Measurements from ENCODE around the gene PLEK.

The PLEK gene

DNA sequence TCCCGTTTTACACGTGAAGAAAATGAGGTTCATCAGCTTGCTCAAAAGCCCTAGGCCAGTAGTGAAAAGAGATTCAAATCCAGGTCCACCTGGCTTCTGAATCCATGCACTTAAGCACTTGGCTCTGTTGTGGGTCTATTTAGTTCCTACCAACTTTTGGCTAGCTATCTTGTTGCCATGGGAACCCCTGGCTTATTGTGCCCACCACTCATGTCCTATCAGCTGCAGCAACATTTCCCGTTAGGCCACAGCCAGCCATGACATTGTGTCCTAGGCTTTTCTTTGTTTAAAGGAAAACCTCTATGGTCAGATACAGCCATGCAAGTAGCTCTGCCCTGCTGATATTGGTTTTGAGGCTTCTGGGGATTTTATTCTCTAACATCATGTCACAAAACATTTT is 49.8 kb downstream of the PLEK start:
- no peak for DNase-seq (ENCODE audit: low read depth, low spot score)

DNA sequence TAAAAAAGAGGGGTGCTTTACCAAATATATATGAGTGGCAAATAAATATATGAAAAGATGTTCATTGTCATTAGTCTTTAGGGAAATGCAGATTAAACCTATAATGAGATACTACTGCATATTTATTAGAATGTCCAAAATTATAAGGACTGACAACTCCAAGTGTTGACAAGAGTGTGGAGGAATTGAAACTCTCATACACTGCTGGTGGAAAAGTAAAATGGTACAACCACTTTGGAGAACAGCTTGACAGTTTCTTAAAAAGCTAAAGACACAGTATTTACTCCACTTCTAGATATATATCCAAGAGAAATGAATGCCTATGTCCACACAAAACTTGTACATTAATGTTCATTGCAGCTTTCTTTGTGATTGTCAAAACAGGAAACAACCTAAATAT is 50.4 kb downstream of the PLEK start:
- no peak for DNase-seq (ENCODE audit: low read depth, low spot score)

DNA sequence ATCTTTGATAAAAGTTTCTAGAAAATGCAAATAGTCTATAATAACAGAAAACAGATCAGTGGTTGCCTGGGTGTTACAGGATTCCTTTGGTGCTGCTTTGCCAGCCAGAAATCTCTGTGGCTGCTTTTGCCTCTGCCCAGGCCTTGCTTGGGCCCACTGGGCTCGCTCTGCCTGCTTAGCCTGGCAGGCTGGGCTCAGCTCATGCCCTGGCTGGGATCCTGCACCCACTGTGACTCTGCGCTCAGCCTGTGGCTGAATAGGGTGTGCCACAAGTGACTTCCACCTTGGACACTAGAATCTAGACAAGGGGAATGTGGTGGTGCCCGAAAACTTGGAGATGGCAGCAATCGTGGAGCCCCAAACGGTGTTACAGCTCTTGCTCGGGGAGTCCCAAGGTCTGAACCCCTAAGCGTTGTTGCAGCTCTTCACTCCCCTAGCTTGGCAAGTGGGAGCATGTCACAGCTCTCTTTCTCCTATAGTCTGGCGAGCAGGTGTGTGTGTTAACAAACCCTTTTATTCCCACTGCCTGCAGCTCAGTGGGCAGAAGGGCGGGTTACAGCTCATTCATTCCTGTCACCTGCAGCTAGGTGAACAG is 51.1 kb downstream of the PLEK start:
- no peak for DNase-seq (ENCODE audit: low read depth, low spot score)

DNA sequence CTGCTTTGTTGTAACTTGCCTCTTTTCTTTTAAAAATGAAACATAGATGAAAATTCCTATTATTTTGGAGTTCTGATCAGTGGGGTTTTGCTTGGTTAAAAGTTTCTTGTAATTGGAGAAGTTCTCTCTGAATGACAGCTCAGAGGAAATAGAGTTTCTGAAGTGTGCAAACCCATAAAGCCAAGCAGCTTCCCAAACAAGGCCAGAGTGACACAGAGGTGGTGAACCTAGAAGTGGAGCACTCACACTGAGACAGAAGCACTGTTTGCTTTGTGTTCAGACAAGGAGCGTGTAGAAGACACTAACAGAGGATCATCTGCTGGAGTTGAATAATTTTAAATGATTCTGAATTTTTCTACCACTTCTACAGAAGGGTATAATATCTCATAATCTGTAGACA is 52.8 kb downstream of the PLEK start:
- no peak for DNase-seq (ENCODE audit: low read depth, low spot score)

- no peak for DNase-seq (ENCODE audit: low read depth, low spot score)
Observed at GRCh38 chr2:68418419-68418818, 53.3 kb downstream of the PLEK start.

GRCh38 chr2:68418855-68419254 is 53.8 kb downstream of the PLEK start:
- DNase-seq (ENCODE audit: low read depth, low spot score), result no peak

- no peak for DNase-seq (ENCODE audit: low read depth, low spot score)
Observed at GRCh38 chr2:68420254-68420910, 55.3 kb downstream of the PLEK start.

GRCh38 chr2:68423966-68424650 is 59.0 kb downstream of the PLEK start:
- DNase-seq (ENCODE audit: low read depth, low spot score), result no peak

GRCh38 chr2:68425503-68425902 is 60.4 kb downstream of the PLEK start:
- no peak for DNase-seq (ENCODE audit: low read depth, low spot score)

- no peak for DNase-seq (ENCODE audit: low read depth, low spot score)
Observed at GRCh38 chr2:68426446-68426845, 61.4 kb downstream of the PLEK start.

- DNase-seq (ENCODE audit: low read depth, low spot score), result no peak
Observed at GRCh38 chr2:68426848-68427579, 61.9 kb downstream of the PLEK start.

GRCh38 chr2:68428126-68428525 is 63.0 kb downstream of the PLEK start:
- no peak for DNase-seq (ENCODE audit: low read depth, low spot score)

- DNase-seq (ENCODE audit: low read depth, low spot score), result no peak
Observed at GRCh38 chr2:68428746-68429145, 63.7 kb downstream of the PLEK start.

DNA sequence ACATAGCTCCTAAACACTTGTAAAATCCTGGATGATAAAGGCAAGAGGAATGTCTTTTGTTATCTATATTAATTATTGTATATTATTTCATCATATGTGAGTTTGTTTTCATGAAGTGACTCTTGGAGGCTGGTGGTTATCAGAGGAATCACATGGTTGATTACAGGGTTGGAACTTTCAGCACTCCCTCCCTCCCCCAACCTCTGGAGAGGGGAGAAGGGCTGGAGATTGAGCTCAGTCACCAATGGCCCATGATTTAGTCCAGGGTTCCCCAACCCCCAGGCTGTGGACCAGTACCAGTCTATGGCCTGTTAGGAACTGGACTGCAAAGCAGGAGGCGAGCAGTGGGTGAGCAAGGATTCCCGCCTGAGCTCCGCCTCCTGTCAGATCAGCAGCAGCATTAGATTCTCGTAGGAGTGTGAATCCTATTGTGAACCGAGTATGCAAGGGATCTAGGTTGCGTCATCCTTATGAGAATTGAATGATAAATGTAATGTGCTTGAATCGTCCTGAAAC is 64.3 kb downstream of the PLEK start:
- no peak for DNase-seq (ENCODE audit: low read depth, low spot score)

DNA sequence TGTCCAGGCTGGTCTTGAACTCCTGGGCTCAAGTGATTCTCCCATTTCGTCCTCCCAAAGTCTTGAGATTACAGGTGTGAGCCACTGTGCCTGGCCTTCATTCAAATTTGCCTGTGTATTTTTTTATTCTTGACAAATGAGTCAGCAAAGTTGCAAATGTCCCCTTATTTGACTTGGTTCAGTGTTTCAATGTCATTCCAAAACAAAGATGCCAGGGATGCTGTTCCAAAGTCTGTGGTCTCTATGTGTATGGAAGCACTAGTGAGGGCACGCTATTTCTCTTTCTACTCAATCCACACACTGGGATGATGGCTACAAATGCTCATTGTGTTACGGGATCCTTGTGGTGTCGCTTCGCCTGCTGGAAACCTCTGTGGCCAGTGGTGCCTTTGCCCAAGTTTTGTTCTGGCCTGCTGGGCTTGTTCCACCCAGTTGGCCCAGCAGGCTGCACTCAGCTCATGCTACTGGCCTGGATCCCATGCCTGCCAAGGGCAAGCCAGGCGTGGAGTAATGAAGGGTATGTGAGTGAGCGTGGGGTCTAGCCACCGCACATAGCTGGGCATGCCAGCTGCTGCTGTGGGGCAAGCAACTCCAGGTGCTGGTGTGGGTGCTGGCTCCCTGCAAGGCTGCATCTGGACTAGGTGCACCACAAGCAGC is 66.4 kb downstream of the PLEK start:
- DNase-seq (ENCODE audit: low read depth, low spot score), result no peak

DNA sequence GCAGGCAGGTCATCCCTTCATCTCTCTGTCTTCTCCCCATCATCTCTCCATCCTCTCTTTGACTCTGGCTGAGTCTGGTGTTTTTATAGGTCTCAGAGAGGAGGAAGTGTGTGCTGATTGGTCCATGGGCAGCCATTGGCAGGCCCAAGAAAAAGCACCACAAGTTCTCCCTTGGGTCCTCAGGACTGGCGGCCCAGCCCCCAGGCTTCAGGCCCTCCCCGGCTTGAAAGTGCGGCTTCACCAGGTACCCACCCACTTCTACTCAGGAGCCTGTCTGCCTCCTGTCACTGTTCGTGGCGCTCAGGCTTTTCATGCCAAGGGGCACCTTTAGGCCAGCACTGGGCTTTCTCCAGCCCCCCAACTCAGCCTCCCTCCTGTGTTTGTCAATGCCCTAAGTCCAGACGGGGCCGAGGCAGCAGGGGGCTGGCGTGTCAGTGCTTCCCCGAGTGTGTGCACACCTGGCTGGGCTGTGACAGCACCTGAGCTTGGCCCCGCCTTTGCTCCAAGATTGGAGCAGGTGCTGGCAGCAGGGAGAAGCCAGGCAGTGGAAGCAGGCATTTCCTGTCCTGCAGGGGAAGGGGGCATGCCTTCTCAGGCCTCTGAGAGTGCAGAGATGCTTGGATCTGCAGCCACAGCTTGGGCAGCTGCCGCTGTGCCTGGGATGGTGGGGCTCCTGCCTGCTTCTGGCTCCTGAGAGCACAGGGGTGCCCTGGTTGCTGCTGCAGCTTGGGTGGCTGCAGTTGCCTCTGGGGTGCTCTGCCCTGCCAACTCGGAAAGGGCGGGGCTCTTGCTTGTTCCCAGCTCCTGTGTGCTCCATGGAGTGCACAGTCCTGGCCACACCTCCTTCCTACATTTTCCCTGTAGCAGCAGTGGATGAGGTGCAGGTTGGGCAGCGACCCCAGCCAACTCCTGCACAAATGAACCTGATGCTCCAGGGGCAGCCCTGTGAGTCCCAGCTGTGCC is 67.9 kb downstream of the PLEK start:
- DNase-seq (ENCODE audit: low read depth, low spot score), result no peak

GRCh38 chr2:68434981-68435380 is 69.9 kb downstream of the PLEK start:
- DNase-seq (ENCODE audit: low read depth, low spot score), result no peak

DNA sequence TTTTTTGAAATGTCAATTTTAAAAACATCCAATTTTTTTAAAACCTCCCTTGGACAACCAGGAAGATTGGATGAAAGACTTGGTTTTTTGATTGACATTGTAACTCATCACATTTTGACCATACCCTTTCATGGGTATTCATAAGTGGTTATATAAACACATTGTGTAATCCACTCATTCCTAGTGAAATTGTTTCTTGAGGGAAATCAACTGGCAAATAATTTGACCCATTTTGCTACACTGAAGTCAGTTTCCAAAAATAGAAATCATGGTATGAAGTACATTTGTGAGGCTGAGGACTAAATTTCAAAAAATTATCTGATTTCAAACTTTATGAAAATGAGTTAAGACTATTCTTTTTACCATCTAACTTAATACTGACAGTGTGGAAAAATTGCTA is 70.5 kb downstream of the PLEK start:
- DNase-seq (ENCODE audit: low read depth, low spot score), result no peak

- no peak for DNase-seq (ENCODE audit: low read depth, low spot score)
Observed at GRCh38 chr2:68436270-68436669, 71.2 kb downstream of the PLEK start.

DNA sequence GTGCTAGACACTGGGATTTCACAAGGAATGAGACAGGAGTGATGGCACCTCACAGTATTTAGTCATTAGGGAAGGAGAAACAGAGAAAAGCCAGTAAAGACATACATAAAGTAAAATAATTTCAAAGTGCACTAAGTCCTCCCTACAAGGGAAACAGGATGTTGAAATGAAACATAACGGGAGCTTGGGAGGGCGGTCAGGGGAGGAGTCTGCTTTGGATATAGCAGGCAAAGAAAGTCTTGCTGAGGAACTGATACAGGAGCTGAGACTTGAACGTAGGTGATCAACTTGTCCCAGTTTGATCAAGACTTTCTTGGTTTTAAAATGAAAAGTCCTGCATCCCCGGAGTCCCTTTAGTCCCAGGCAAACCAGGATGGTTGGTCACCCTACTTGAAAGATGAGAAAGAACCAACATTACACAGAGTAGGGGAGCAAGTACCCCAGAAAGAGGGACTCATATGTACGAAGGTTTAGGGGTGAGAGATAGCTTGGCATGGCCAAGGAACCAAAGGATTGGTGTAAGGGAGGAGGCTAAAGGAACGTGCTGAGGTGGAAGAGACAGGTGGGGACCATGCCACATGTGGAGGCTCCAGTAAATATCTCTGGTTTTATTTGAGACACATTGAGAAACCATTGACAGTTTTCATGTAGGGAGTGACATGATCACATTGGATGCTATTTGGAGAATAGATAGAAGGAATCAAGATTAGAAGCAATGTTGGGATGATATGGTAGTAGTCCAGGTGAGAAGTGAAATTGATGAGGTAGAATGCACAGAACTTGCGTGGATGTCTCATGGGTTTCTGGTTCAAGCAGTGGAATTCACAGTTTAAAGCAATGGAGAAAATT is 73.6 kb downstream of the PLEK start:
- DNase-seq (ENCODE audit: low read depth, low spot score), result no peak

Measured in activated naive CD8-positive, alpha-beta T cell treated with anti-CD3 and anti-CD28 coated beads, Interleukin-2, amount 50 U/mL, for 16 hours (primary cell).